ENCODE data around the gene OR10H5. TPM values are rescaled to one million over a fixed set of nuclear protein-coding genes. Genes with fewer than 3 reads are reported as not detected.
A peak's percentile ranks its signal among the peaks of the same experiment; 100 is the strongest.
"Not testable (repeated sequence)": the region's sequence is repeated elsewhere in the genome, so short reads cannot be mapped to it uniquely, and the experiment has no call there.

The OR10H5 gene
- total and polyA plus RNA-seq, 11 donors = not detected

GRCh38 chr19:15788594-15789270 is 1.3 kb downstream of the OR10H5 start:
- intact Hi-C loops (cut with DNase I) = no loop called here
- Histone ChIP-seq H3K27ac (no peak overlapping the region), H3K27me3 (peaks cover 0 to 16% (median 0%) of the 10 kb centered on the region in 9 donors), H3K9me3 (no peaks in the 10 kb centered on the region), H3K36me3 (no peaks in the 10 kb centered on the region), H3K4me3 (no peak overlapping the region), H3K4me1 (no peaks in the 10 kb centered on the region)
- WGBS, 4 donors = 69 to 84% (median 73%) methylated on average over 4 of the region's 4 CpGs
- ATAC-seq (no peak), DNase-seq (no peak)
- TF ChIP-seq CTCF (IDR thresholded peaks at IDR 0.05) (no peak), POLR2A (IDR thresholded peaks at IDR 0.05) (no peak)

- ATAC-seq (no peak), DNase-seq (no peak)
- Histone ChIP-seq H3K4me3 (no peak overlapping the region), H3K36me3 (no peaks in the 10 kb centered on the region), H3K27ac (no peak overlapping the region), H3K4me1 (no peaks in the 10 kb centered on the region), H3K9me3 (no peaks in the 10 kb centered on the region), H3K27me3 (peaks cover 0 to 16% (median 0%) of the 10 kb centered on the region in 9 donors)
- intact Hi-C loops (cut with DNase I) = no loop called here
- no peak for TF ChIP-seq POLR2A (IDR thresholded peaks at IDR 0.05)
- TF ChIP-seq CTCF (IDR thresholded peaks at IDR 0.05) = no peak
- 58 to 81% (median 63%) methylated on average over 4 to 6 of the region's 6 CpGs for WGBS, 4 donors
Measured at GRCh38 chr19:15790096-15790495, 2.6 kb downstream of the OR10H5 start.

GRCh38 chr19:15794279-15794678 is 6.8 kb downstream of the OR10H5 start:
- H3K4me1 ChIP-seq; H3K9me3 ChIP-seq; intact Hi-C loops (cut with DNase I); ATAC-seq; DNase-seq; H3K36me3 ChIP-seq; H3K27ac ChIP-seq; H3K4me3 ChIP-seq: not testable (repeated sequence)
- WGBS, 4 donors = 90 to 95% (median 91%) methylated on average over 17 to 18 of the region's 18 CpGs
- H3K27me3 ChIP-seq = peaks cover 0 to 12% (median 0%) of the 10 kb centered on the region in 9 donors

- peak in 1 of 4 donors; percentile 32 for ATAC-seq
- intact Hi-C loops (cut with DNase I) = loop anchor here in 8 of 10 donors (1.0 to 10.0 kb wide), 4 partner anchors 176 to 183 kb away; no protein-coding TSS in a partner anchor
- no peaks in the 10 kb centered on the region for H3K4me1 ChIP-seq
- no peak overlapping the region for H3K27ac ChIP-seq
- peaks cover 0 to 28% (median 0%) of the 10 kb centered on the region in 9 donors for H3K27me3 ChIP-seq
- H3K4me3 ChIP-seq = no peak overlapping the region
- 31 to 61% (median 41%) methylated on average over 7 of the region's 7 CpGs for WGBS, 4 donors
- DNase-seq = peak in 1 of 5 donors; percentile 7
- TF ChIP-seq POLR2A (IDR thresholded peaks at IDR 0.05) (no peak), CTCF (IDR thresholded peaks at IDR 0.05) (peak; percentile 13 to 58 (median 43))
- H3K9me3 ChIP-seq = no peaks in the 10 kb centered on the region
- H3K36me3 ChIP-seq = no peaks in the 10 kb centered on the region
Measured at GRCh38 chr19:15810335-15810734, 22.9 kb downstream of the OR10H5 start.
